GM23338 (cell line): ENCODE measurements around the gene KCNT1. TPM values are rescaled to one million over a fixed set of nuclear protein-coding genes. Genes with fewer than 3 reads are reported as not detected.

ENCODE experiments used
- ATAC-seq: fragments of 200-7000 bp; cut with Tn5 transposase; 3 replicates; pipeline ENCODE4 v1.9.1; 2020
- DNase-seq: peaks from one replicate; pipeline ENCODE4 v3.0.0-alpha.2; 2015; ENCODE audit warnings: low spot score
- H2AFZ ChIP-seq: fragments of 200-600 bp; sonication (generic); 2 replicates; pipeline ENCODE4 v1.8.0; 2016; ENCODE audit warnings: antibody characterized with exemption, mild to moderate bottlenecking, moderate library complexity
- H3F3A ChIP-seq: fragments of 200-600 bp; sonication (generic); replicated peaks from 2 replicates; pipeline ENCODE4 v1.8.0; 2017; ENCODE audit warnings: antibody characterized with exemption, mixed run types, low read depth
- H3K27ac ChIP-seq: fragments of 200-600 bp; sonication (generic); 2 replicates; pipeline ENCODE4 v1.6.1; 2016; ENCODE audit warnings: low read depth
- H3K27me3 ChIP-seq: fragments of 200-600 bp; sonication (generic); 2 replicates; pipeline ENCODE4 v1.8.0; 2016; ENCODE audit warnings: mild to moderate bottlenecking, mixed run types, moderate library complexity; ENCODE audit not compliant: insufficient read depth
- H3K36me3 ChIP-seq: fragments of 200-600 bp; sonication (generic); 2 replicates; pipeline ENCODE4 v1.8.0; 2016; ENCODE audit warnings: mild to moderate bottlenecking; ENCODE audit not compliant: insufficient read depth
- H3K4me1 ChIP-seq: fragments of 200-600 bp; sonication (generic); 2 replicates; pipeline ENCODE4 v1.8.0; 2016; ENCODE audit warnings: mild to moderate bottlenecking, moderate library complexity; ENCODE audit not compliant: insufficient read depth
- H3K4me2 ChIP-seq: fragments of 200-600 bp; sonication (generic); 2 replicates; pipeline ENCODE4 v1.7.1; 2017; ENCODE audit warnings: mixed run types
- H3K4me3 ChIP-seq: fragments of 200-600 bp; sonication (generic); 2 replicates; pipeline ENCODE4 v1.6.1; 2016; ENCODE audit warnings: mixed run types
- H3K79me2 ChIP-seq: fragments of 200-600 bp; sonication (generic); replicated peaks from 2 replicates; pipeline ENCODE4 v1.8.0; 2017; ENCODE audit warnings: mild to moderate bottlenecking; ENCODE audit not compliant: insufficient read depth
- H3K9me2 ChIP-seq: fragments of 200-600 bp; sonication (generic); 2 replicates; pipeline ENCODE4 v1.8.0; 2017; ENCODE audit not compliant: insufficient read depth
- H4K20me1 ChIP-seq: fragments of 200-600 bp; sonication (generic); replicated peaks from 2 replicates; pipeline ENCODE4 v1.8.0; 2017; ENCODE audit warnings: mild to moderate bottlenecking; ENCODE audit not compliant: insufficient read depth
- H3K27ac Mint-ChIP-seq: 2 replicates; pipeline ENCODE4 v1.8.0; 2020; ENCODE audit warnings: inconsistent platforms, mild to moderate bottlenecking, moderate library complexity, mixed read lengths
- H3K27me3 Mint-ChIP-seq: 3 replicates; pipeline ENCODE4 v1.8.0; 2022; ENCODE audit warnings: low read depth, mild to moderate bottlenecking, moderate library complexity, mixed read lengths, inconsistent platforms; ENCODE audit not compliant: insufficient read depth, poor library complexity
- H3K36me3 Mint-ChIP-seq: 3 replicates; pipeline ENCODE4 v1.8.0; 2021; ENCODE audit warnings: low read depth, mild to moderate bottlenecking, inconsistent platforms, moderate library complexity, mixed read lengths
- H3K4me1 Mint-ChIP-seq: 3 replicates; pipeline ENCODE4 v1.8.0; 2020; ENCODE audit warnings: mild to moderate bottlenecking, inconsistent platforms, mixed read lengths
- H3K4me3 Mint-ChIP-seq: 3 replicates; pipeline ENCODE4 v1.8.0; 2021; ENCODE audit warnings: moderate library complexity, mild to moderate bottlenecking, inconsistent platforms, mixed read lengths
- H3K9me3 Mint-ChIP-seq: 3 replicates; pipeline ENCODE4 v1.8.0; 2020; ENCODE audit warnings: moderate library complexity, mild to moderate bottlenecking, inconsistent platforms, mixed read lengths
- CREB1 ChIP-seq: fragments of 250-450 bp; sonication (Bioruptor Pico); IDR thresholded peaks from 2 replicates; pipeline ENCODE4 v1.5.0; 2020; ENCODE audit warnings: low read depth, mild to moderate bottlenecking, moderate library complexity
- CTCF ChIP-seq, 2 experiments: fragments of 200-600 bp in 1 of 2; sonication (generic) in 1 of 2; conservative IDR thresholded peaks; 2 replicates each; pipeline versions ENCODE4 v1.5.1 to v1.6.1; 2016 to 2017; ENCODE audit warnings: antibody characterized with exemption in 2 of 2, low read depth in 2 of 2, mild to moderate bottlenecking in 2 of 2, moderate library complexity in 1 of 2
- ETS1 ChIP-seq: IDR thresholded peaks from 2 replicates; pipeline ENCODE4 v1.6.1; 2016; ENCODE audit warnings: antibody characterized with exemption
- EZH2 ChIP-seq: fragments of 200-600 bp; sonication (generic); IDR thresholded peaks from one replicate; pipeline ENCODE4 v1.8.0; 2017; ENCODE audit warnings: antibody characterized with exemption, mild to moderate bottlenecking, low read depth; ENCODE audit not compliant: unreplicated experiment
- EZH2phosphoT487 ChIP-seq: fragments of 200-600 bp; sonication (generic); IDR thresholded peaks from one replicate; pipeline ENCODE4 v1.8.1; 2018; ENCODE audit warnings: antibody characterized with exemption; ENCODE audit not compliant: unreplicated experiment
- JUNB ChIP-seq: IDR thresholded peaks from one replicate; pipeline ENCODE4 v1.6.1; 2016; ENCODE audit warnings: antibody characterized with exemption; ENCODE audit not compliant: unreplicated experiment
- NANOG ChIP-seq: IDR thresholded peaks from 2 replicates; pipeline ENCODE4 v1.6.1; 2016; ENCODE audit warnings: antibody characterized with exemption, borderline replicate concordance
- POLR2AphosphoS5 ChIP-seq: IDR thresholded peaks from 2 replicates; pipeline ENCODE4 v1.6.1; 2016; ENCODE audit warnings: antibody characterized with exemption, low read depth
- STAT1 ChIP-seq: IDR thresholded peaks from one replicate; pipeline ENCODE4 v1.6.1; 2016; ENCODE audit warnings: antibody characterized with exemption; ENCODE audit not compliant: unreplicated experiment
- ZNF114 ChIP-seq: fragments of 250-450 bp; sonication (Bioruptor Pico); IDR thresholded peaks from 2 replicates; pipeline ENCODE4 v1.5.0; 2020; ENCODE audit warnings: mild to moderate bottlenecking, moderate library complexity
- ZNF331 ChIP-seq: fragments of 250-450 bp; sonication (Bioruptor Pico); IDR thresholded peaks from 2 replicates; pipeline ENCODE4 v1.5.0; 2020; ENCODE audit warnings: low read depth, mild to moderate bottlenecking, moderate library complexity
- ZNF462 ChIP-seq: fragments of 250-450 bp; sonication (Bioruptor Pico); IDR thresholded peaks from 2 replicates; pipeline ENCODE4 v1.5.0; 2020; ENCODE audit warnings: mild to moderate bottlenecking, moderate library complexity
- polyA plus RNA-seq: library from polyadenylated mRNA; unstranded; fragments of >200 nt; fragmentation: Nextera tagmentation; extraction: Ambion mirVana; gene quantifications from 2 replicates; pipeline ENCODE4 v1.2.1, GENCODE V29; 2016
- total RNA-seq: library from RNA; depleted of rRNA; stranded (reverse); fragments of >200 nt; shearing (Covaris generic); gene quantifications from 2 replicates; pipeline ENCODE4 v1.2.3, GENCODE V29; 2014

Gene KCNT1
- total and polyA plus RNA-seq, 2 experiments from 2014 or later, result 0.05 to 0.28 TPM

GRCh38 chr9:135828656-135829055 lies 126.7 kb downstream of the KCNT1 start (continued):
- no peak for TF ChIP-seq ZNF462 (CRISPR knock-in tag)
- TF ChIP-seq CTCF (conservative IDR thresholded peaks at IDR 0.05; ENCODE audit: low read depth in 2 of 2), result no peak
- no peak for TF ChIP-seq STAT1
- no peak for TF ChIP-seq EZH2phosphoT487
- TF ChIP-seq JUNB, result no peak

GRCh38 chr9:135830496-135830895 lies 128.5 kb downstream of the KCNT1 start:
- H3K9me3 Mint-ChIP-seq, result 0 out of 3 replicates have a peak, but pooled peaks cover 4% of the 10 kb centered on the region
- no peak for TF ChIP-seq ETS1
- no peak for TF ChIP-seq POLR2AphosphoS5
- no peak for TF ChIP-seq CREB1 (CRISPR knock-in tag)
- TF ChIP-seq ZNF331 (CRISPR knock-in tag), result no peak
- TF ChIP-seq JUNB, result no peak
- TF ChIP-seq ZNF114 (CRISPR knock-in tag), result no peak
- no peak for TF ChIP-seq EZH2
- no peak for TF ChIP-seq STAT1
- no peak for TF ChIP-seq NANOG
- TF ChIP-seq CTCF (conservative IDR thresholded peaks at IDR 0.05; ENCODE audit: low read depth in 2 of 2), result no peak

More at GRCh38 chr9:135830496-135830895, 128.5 kb downstream of the KCNT1 start:
- no peak overlapping the region for H2AFZ ChIP-seq
- H3K27ac ChIP-seq, result no peak overlapping the region
- Mint-ChIP-seq H3K27me3 (peaks cover 3% of the 10 kb centered on the region), H3K4me1 (no peaks in the 10 kb centered on the region), H3K4me3 (no peak overlapping the region), H3K36me3 (peaks cover 19% of the 10 kb centered on the region; the same call in 2 of the 3 replicates), H3K27ac (no peak overlapping the region)
- no peaks in the 10 kb centered on the region for H3K27me3 ChIP-seq
- ATAC-seq, result no peak
- no peaks in the 10 kb centered on the region for H3K4me1 ChIP-seq
- no peak overlapping the region for H3K4me3 ChIP-seq
- H3K79me2 ChIP-seq, result peaks cover 88% of the 10 kb centered on the region
- H3K36me3 ChIP-seq, result no peaks in the 10 kb centered on the region; the same call in 1 of the 2 replicates
- no peaks in the 10 kb centered on the region for H3K9me2 ChIP-seq
- DNase-seq, result no peak
- H3K4me2 ChIP-seq, result no peak overlapping the region
- no peaks in the 10 kb centered on the region for H3F3A ChIP-seq
- peaks cover 36% of the 10 kb centered on the region for H4K20me1 ChIP-seq
